HG03064 (cell line): ENCODE results near the gene IFT81.
"Not testable (repeated sequence)": the region's sequence is repeated elsewhere in the genome, so short reads cannot be mapped to it uniquely, and the experiment has no call there.

Source experiments
- ATAC-seq: cut with Tn5 transposase; IDR thresholded peaks from one replicate; pipeline ENCODE4 v1.9.1; 2021; ENCODE audit warnings: low read depth; ENCODE audit not compliant: unreplicated experiment

The IFT81 gene

GRCh38 chr12:110198386-110198785 lies 74.2 kb downstream of the IFT81 start:
- no peak for ATAC-seq

- no peak for ATAC-seq
These were observed 75.4 kb downstream of the IFT81 start for GRCh38 chr12:110199339-110200123.

- no peak for ATAC-seq
These were observed 75.9 kb downstream of the IFT81 start for GRCh38 chr12:110200124-110200417.

GRCh38 chr12:110201995-110202394 lies 77.8 kb downstream of the IFT81 start:
- ATAC-seq: no peak

- no peak for ATAC-seq
These were observed 79.4 kb downstream of the IFT81 start for GRCh38 chr12:110203546-110203945.

GRCh38 chr12:110205931-110206330 lies 81.8 kb downstream of the IFT81 start:
- ATAC-seq: no peak

- not testable (repeated sequence) for ATAC-seq
These were observed 87.7 kb downstream of the IFT81 start for GRCh38 chr12:110211639-110212536.

- ATAC-seq: no peak
These were observed 94.0 kb downstream of the IFT81 start for GRCh38 chr12:110217996-110218674.

GRCh38 chr12:110222027-110222426 lies 97.9 kb downstream of the IFT81 start:
- ATAC-seq: no peak

- no peak for ATAC-seq
These were observed 98.3 kb downstream of the IFT81 start for GRCh38 chr12:110222433-110222832.

- no peak for ATAC-seq
These were observed 99.7 kb downstream of the IFT81 start for GRCh38 chr12:110223777-110224378.

- no peak for ATAC-seq
These were observed 100.5 kb downstream of the IFT81 start for GRCh38 chr12:110224379-110225304.

- ATAC-seq: no peak
These were observed 103.0 kb downstream of the IFT81 start for GRCh38 chr12:110227138-110227537.

- not testable (repeated sequence) for ATAC-seq
These were observed 104.2 kb downstream of the IFT81 start for GRCh38 chr12:110228348-110228747.

- no peak for ATAC-seq
These were observed 104.6 kb downstream of the IFT81 start for GRCh38 chr12:110228756-110229155.

GRCh38 chr12:110229409-110229808 lies 105.3 kb downstream of the IFT81 start:
- no peak for ATAC-seq

- no peak for ATAC-seq
These were observed 106.5 kb downstream of the IFT81 start for GRCh38 chr12:110230655-110231054.

- no peak for ATAC-seq
These were observed 109.2 kb downstream of the IFT81 start for GRCh38 chr12:110233212-110233903.

GRCh38 chr12:110234331-110234751 lies 110.2 kb downstream of the IFT81 start:
- no peak for ATAC-seq
